Stimulated activated CD4-positive, alpha-beta T cell treated with anti-CD3 and anti-CD28 coated beads, Interleukin-4, amount 100 ng/mL, for 1 hour (primary cell): ENCODE measurements around the gene MACF1.
A peak's percentile ranks its signal among the peaks of the same experiment; 100 is the strongest.
"Not testable (repeated sequence)": the region's sequence is repeated elsewhere in the genome, so short reads cannot be mapped to it uniquely, and the experiment has no call there.

Source experiments
- DNase-seq: peaks from one replicate; pipeline ENCODE4 v3.0.0-alpha.2; 2020

MACF1 gene

DNA sequence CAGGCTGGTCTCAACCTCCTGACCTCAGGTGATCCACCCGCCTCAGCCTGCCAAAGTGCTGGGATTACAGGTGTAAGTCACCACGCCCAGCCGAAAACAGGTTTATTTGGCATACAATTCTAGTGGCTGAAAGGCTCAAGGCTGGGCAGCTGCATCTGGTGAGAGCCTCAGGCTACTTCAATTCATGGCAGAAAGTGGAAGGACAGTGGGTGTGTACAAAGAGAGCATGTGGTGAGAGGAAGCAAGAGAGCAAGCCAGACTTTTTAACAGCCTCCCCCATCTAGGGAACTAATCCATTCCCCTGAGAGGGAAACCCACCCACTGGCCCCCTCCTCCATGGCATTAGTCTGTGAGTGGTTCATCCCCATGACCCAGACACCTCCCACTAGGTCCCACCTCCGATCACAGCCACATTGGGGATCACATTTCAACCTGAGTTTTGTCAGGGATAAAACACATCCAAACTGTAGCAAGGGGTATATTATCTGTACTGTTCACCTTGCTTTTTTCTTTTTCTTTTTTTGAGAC, 296.4 kb downstream of the MACF1 start:
- no peak for DNase-seq

- DNase-seq = no peak
Observed at GRCh38 chr1:39501666-39502065, 297.2 kb downstream of the MACF1 start.

- not testable (repeated sequence) for DNase-seq
Observed at GRCh38 chr1:39504436-39504835, 299.9 kb downstream of the MACF1 start.

DNA sequence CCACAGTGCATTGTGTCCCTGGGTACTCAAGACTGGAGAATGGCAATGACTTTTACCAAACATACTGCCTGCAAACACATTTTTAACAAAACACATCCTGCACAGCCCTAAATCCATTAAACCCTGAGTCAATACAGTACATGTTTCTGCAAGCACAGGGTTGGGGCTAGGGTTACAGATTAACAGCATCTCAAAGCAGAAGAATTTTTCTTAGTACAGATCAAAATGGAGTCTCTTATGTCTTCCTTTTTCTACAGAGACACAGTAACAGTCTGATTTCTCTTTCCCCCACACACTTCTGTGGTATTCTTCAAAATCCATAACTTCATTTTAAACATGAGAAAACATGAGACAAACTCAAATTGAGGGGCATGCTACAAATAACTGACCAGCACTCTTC, 300.8 kb downstream of the MACF1 start:
- no peak for DNase-seq

GRCh38 chr1:39507230-39507928, 302.9 kb downstream of the MACF1 start:
- no peak for DNase-seq

DNA sequence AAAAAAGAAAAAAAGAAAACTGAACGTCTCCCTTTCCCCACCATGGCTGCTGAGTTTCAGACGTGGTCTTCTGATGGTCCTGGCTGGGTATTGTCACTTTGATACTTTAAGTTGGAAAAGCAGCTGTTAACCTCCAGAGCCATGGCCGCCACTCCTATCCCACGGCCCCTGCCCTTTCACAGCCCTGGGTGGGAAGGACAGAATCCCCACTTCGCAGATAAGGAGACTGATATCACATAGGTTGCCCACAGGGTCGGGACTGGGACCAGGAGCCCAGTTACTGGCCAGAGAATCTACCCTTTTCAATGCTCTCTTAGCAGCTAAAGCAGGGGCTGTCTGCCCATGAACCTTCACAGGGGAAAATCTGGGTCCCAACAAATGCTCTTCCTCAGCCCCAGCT, 303.8 kb downstream of the MACF1 start:
- no peak for DNase-seq

DNA sequence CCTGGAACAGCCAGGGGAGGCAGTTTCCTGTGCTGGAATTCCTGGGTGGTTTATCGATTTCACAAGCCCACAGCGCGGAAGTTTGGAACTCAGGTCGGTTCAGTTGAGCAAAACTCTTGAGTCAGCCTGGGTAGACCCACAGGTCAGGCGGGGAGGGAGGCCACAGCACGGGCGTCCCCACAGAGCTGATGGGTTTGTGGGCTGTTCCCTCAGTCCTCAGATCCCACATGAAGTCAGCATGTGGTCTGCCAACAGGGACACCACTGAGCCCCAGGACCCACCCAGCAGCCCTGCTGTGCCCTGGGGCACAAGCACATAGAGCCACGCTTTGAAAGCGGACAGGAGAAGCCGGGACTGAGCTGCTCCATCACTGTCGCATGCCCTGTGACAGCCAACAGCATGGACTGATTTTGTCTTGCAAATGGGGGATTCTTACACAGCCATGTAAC, 304.4 kb downstream of the MACF1 start:
- DNase-seq = no peak

- no peak for DNase-seq
Observed at GRCh38 chr1:39509360-39510009, 305.0 kb downstream of the MACF1 start.

DNA sequence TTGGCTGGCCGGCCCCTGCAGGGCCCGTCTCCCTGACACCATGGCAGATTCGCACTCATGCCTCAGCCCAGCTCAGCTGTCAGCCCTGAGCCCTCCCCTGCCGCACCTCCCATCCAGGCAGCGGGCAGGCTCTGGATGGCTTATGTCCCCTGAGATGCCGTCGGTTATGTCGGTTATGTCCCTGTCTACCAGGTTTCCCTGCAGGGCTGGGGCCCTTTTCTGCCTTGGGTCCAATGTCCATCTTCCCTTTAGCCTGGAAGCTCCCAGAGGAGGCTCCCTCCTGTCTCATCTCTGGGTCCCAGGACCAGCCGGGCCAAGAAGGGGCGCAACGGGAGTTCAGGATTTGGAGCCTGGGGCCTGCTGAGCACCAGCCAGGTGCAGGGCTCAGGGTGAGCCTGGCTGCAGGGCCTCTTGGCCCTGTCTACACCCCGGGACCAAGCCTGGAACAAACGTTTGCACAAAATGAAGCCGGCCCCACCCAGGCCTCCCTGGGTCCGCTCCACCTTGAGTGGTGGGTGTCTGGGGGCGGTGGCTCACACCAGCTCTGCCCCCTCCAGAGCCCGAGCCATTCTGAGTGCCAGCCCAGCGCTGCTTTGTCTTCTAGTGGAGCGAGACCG, 306.2 kb downstream of the MACF1 start:
- DNase-seq = not testable (repeated sequence)

DNA sequence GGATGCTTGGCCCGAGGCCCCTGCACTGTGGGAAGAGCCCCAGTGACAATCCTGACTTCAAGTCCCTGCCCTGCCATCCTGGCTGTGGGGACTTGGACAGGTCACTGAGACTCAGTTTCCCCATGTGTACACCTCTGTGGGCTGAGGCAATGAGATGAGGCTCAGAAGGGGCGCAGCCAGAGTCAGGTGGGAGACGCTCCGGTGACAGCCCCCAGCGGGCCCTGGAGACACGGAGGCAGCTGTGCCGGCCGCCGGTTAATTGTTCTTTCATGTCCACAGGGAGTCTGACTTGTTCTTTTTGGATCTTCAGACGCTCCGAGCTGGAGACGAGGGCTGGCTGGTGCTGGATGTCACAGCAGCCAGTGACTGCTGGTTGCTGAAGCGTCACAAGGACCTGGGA, 307.0 kb downstream of the MACF1 start:
- not testable (repeated sequence) for DNase-seq

GRCh38 chr1:39512234-39512847, 307.8 kb downstream of the MACF1 start:
- not testable (repeated sequence) for DNase-seq

GRCh38 chr1:39514710-39515124, 310.2 kb downstream of the MACF1 start:
- not testable (repeated sequence) for DNase-seq

DNA sequence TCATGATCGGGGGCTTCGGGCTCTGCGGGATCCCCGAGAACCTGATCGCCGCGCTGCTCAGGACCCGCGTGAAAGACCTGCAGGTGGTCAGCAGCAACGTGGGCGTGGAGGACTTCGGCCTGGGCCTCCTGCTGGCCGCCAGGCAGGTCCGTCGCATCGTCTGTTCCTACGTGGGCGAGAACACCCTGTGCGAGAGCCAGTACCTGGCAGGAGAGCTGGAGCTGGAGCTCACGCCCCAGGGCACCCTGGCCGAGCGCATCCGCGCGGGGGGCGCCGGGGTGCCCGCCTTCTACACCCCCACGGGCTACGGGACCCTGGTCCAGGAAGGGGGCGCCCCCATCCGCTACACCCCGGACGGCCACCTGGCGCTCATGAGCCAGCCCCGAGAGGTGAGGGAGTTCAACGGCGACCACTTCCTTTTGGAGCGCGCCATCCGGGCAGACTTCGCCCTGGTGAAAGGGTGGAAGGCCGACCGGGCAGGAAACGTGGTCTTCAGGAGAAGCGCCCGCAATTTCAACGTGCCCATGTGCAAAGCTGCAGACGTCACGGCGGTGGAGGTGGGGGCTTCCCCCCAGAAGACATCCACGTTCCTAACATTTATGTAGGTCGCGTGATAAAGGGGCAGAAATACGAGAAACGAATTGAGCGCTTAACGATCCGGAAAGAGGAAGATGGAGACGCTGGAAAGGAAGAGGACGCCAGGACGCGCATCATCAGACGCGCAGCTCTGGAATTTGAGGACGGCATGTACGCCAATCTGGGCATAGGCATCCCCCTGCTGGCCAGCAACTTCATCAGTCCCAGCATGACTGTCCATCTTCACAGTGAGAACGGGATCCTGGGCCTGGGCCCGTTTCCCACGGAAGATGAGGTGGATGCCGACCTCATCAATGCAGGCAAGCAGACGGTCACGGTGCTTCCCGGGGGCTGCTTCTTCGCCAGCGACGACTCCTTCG, 310.9 kb downstream of the MACF1 start:
- DNase-seq = peak; percentile 26

GRCh38 chr1:39516841-39517240, 312.3 kb downstream of the MACF1 start:
- DNase-seq = not testable (repeated sequence)

- DNase-seq = not testable (repeated sequence)
Observed at GRCh38 chr1:39517936-39518335, 313.4 kb downstream of the MACF1 start.

GRCh38 chr1:39519376-39519775, 314.9 kb downstream of the MACF1 start:
- DNase-seq = not testable (repeated sequence)

DNA sequence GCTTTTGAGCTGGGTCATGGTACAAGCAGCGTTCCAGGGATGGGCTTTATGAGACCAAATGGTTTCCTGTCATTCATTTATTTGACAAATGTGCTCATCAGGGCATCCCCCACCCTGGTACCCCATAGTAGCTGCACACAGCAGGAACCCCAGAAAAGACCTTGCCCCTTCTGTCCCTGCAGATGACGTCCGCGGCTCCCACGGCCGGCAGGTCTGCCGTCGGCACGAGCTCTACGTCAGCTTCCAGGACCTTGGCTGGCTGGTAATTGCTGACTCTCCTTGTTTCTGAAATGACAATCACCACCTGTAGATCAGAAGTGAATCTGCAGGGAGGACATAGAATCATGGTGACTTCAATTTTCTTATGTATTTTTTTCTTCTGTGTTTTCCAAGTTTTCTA, 317.7 kb downstream of the MACF1 start:
- not testable (repeated sequence) for DNase-seq

DNA sequence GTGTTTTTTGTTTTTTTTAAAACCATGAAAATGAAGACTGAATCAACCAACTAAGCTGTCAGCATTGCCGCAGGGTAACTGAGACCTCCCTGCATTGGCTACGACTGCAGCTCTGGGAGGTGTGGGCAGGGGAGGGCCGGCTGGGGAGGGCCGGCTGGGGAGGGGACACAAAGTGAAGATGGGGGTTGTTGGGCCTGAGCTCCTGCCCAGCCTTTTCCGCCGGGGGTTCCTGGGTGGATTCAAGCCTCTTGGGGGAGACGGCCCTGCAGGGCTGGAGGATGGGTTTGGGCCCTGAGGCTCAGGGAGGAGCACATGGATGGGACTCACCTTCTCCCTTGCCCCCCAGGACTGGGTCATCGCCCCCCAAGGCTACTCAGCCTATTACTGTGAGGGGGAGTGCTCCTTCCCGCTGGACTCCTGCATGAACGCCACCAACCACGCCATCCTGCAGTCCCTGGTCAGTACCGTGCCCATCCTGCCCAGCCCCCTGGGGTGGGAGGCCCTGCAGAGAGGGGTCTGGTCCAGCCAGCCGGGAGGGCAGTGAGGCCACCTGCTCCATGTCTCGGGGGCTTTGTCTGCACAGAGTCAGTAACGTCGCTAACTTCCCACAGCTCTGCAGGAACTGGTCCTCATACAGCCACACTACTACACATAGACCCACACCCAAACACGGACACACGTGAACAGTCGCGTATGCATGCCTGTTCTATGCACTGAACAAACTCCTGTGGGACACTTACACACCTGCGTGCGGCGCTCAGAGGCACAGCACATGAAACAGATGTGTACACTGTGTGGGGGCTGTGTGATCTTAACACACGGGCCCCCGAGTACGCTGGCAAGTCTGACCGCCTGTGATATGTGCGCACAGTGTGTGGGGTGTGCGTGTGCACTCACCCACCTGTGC, 318.4 kb downstream of the MACF1 start:
- no peak for DNase-seq

GRCh38 chr1:39524171-39524570, 319.7 kb downstream of the MACF1 start:
- no peak for DNase-seq

DNA sequence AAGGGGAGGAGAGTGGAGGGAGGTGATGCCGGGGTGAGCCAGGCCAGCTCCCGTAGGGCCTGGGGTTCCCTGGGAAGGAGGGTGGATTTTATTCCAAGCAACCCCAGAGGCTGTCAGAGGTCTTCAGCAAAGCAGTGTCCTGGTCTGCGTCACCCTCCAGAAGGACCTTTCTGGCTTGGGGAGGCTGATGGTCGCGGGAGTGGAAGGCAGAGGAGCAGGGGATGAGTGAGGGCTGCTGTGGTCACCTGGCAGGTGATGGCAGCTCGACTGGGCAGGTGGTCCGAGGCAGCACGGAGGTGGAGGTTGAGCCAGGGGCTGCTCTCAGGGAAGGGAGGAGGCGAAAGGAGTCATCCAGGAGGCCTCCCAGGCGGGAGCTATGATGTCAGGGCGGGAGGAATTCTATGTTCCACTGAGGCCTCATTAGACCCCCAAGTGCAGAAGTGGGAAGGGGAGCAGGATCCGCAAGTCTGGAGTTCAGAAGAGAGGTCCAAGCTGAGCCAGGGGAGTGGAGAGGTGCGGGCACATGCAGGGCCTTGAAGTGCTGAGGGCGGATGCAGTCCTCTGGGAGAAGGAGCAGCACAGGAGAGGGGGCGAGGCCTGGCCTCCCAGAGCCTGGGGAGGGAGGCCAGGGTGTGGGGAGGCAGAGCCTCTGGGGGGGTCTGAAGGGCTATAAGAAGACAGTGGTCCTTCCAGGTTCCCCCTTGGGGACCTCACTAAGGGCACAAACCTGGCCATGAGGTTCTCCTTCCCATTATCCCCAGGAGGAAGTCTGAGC, 320.3 kb downstream of the MACF1 start:
- no peak for DNase-seq
